HG03460 (cell line): ENCODE measurements around the gene LCOR.

Experiments
- ATAC-seq: cut with Tn5 transposase; IDR thresholded peaks from one replicate; pipeline ENCODE4 v1.9.1; 2021; ENCODE audit not compliant: unreplicated experiment

LCOR gene

DNA sequence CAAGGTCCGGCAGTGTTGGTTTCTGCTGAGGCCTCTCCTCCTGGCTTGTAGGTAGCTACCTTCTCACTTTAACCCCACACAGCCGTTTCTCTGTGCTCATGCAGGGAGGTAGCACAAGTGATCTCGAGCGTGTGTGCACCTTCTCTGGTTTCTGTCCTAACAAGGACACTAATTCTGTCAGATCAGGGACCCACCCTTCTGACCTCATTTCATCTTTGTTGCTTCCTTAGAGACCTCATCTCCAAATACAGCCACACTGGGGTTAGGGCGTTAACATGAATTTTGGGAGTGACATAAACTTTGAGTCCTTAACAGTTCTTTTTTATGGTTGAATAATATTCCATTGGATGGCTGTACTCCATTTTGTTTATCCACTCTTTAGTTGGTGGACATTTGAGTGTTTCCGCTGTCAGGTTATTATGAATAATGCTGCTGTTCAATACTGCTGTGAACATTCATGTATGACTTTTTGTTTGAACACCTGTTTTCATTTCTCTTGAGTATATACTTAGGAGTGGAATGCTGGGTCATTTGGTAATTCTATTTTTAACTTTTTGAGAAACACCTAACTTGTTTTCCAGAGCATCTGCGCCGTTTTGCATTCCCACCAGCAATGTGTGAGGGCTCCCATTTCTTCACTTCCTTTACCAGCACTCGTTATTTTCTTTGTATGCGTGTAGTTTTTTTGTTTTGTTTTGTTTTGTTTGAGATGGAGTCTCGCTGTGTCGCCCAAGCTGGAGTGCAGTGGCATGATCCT, 57.5 kb downstream of the LCOR start:
- ATAC-seq = no peak

DNA sequence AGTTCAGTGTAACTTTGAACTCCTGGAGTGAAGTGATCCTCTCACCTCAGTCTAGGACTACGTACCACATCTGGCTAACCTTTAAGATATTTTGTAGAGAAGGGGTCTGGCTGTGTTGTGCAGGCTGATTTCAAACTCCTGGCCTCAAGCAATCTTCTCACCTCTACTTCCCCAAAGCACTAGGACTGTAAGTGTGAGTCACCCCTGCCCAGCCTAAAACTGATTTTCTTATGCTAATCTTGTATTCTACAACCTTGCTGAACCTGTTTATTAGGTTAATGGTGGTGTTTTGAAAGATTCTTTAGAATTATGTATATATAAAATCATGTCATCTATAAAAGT, 58.0 kb downstream of the LCOR start:
- no peak for ATAC-seq

DNA sequence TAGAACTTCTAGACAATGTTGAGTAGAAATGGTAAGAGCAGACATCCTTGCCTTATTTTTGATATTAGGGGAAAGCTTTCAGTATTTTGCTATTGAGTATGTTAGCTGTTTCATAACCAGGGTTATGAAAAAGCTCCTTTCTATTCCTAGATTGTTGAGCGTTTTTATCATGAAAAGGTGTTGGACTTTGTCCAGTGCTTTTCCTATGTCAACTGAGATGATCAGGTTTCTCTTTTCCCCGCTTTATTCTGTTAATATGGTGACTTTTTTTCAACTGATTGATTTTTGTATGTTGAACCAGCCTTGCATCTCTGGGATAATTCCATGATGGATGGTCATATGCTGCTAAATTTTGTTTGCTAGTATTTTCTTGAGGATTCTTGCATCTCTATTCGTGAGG, 58.5 kb downstream of the LCOR start:
- no peak for ATAC-seq

DNA sequence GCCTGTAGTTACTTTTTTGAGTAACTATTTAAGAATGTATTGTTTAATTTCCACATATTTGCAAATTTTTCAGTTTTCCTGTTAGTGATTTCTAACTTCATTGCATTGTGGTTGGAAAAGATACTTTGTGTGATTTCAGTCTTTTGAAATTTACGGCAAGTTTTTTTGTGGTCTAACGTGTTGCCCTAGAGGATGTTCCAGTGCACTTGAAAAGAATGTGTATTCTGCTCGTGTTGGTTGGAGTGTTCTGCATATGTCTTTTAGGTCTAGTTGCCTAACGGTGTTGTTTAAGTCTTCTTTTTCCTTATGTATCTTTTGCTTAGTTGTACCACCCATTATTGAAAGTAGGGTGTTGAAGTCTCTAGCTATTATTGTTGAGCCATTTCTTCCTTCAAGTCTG, 59.7 kb downstream of the LCOR start:
- ATAC-seq = no peak

GRCh38 chr10:96895662-96896424, 63.7 kb downstream of the LCOR start:
- ATAC-seq = no peak

GRCh38 chr10:96896884-96897589, 64.9 kb downstream of the LCOR start:
- no peak for ATAC-seq

DNA sequence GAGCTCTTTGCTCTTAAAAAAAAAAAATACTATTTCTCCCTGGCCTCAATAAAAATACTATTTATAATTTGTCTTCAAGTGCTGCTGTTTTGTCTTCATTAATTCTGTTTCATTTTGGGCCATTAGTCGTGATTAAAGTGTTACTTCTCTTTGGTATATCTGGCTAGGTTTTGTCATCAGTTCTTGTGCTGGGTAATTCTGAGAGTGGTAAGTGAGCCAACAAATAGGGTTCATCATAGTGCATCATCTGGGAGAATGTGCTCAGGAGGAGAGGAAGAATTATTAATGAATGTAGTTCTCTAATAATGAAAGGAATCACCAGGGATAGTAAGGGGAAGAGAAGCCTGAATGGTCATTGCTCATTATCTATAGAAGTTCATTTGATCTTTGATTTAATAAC, 70.0 kb downstream of the LCOR start:
- no peak for ATAC-seq

DNA sequence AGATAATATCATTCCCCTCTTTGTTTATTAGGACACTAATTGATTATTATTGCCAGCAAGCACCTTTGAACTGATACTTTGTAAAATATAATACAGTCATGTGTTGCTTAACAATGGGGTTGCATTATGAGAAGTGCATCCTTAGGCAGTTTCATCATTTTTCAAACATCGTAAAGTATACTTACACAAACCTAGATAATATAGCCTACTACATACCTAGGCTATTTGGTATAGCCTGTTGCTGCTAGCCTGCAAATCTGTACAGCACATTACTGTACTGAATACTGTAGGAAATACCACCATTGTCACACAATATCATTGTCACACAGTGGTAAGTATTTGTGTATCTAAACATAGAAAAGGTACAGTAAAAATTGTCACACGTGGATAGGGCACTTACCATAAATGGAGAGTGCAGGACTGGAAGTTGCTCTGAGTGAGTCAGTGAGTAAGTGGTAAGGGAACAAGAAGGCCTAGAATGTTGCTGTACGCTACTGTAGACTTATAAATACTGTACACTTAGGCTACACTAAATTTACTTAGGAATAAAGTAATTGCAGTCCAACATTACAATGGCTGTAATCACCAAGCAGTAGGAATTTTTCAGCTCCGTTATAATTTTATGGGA, 70.7 kb downstream of the LCOR start:
- no peak for ATAC-seq

DNA sequence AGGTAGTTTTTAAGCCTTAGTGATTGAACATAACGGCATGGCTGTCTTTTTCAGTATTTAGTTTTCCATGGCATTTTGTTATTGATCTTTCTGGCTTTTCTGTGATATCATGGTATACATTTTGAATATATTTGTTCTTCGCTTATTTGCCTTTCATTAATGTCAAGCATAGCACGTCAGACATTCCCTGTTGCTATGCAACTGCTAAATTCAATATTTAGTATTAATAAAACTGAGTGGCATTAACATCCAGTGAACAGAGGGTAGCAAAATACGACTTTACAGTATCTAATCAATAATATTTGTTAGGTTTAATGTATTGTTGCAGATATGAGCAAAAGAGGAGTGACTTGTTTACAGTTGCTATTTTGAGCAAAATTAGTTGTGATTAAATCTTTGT, 72.5 kb downstream of the LCOR start:
- ATAC-seq = no peak

- ATAC-seq = no peak
Measured at GRCh38 chr10:96906864-96907263, 74.8 kb downstream of the LCOR start.

GRCh38 chr10:96910488-96911395, 78.6 kb downstream of the LCOR start:
- ATAC-seq = no peak

DNA sequence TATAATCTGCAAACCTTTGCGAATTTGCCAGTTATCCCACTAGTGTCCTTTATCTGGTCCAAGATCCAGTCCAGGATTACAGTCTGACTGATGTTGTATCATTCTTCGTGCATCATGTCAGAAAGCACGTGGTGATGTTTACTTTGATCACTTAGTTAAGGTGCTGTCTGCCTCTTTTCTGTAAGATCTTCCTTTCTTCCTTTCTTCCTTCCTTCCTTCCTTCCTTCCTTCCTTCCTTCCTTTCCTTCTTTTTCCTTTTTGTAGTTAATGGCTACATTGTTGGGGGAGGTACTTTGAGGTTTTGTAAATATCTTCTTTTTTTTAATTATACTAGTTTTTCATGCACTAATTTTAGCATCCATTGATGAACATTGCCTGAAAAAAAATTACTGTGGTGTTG, 80.3 kb downstream of the LCOR start:
- ATAC-seq = no peak

DNA sequence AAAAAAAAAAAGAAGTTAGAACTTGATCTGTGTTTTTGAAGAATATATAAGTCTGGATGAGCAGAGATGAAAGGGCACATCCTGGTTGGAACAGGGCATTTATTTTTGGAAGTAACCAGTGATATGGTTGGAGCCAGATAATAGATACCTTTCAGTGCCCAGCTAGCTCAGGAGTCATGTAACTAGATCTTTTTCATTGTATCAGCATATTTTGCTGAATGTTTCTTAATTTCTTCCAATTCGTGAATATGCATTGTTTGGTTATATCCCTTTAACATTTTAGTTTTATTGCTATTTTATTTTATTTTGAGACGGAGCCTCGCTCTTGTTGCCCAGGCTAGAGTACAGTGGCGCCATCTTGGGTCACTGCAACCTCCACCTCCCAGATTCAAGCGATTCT, 81.8 kb downstream of the LCOR start:
- ATAC-seq = no peak

GRCh38 chr10:96917628-96918027, 85.5 kb downstream of the LCOR start:
- ATAC-seq = no peak

DNA sequence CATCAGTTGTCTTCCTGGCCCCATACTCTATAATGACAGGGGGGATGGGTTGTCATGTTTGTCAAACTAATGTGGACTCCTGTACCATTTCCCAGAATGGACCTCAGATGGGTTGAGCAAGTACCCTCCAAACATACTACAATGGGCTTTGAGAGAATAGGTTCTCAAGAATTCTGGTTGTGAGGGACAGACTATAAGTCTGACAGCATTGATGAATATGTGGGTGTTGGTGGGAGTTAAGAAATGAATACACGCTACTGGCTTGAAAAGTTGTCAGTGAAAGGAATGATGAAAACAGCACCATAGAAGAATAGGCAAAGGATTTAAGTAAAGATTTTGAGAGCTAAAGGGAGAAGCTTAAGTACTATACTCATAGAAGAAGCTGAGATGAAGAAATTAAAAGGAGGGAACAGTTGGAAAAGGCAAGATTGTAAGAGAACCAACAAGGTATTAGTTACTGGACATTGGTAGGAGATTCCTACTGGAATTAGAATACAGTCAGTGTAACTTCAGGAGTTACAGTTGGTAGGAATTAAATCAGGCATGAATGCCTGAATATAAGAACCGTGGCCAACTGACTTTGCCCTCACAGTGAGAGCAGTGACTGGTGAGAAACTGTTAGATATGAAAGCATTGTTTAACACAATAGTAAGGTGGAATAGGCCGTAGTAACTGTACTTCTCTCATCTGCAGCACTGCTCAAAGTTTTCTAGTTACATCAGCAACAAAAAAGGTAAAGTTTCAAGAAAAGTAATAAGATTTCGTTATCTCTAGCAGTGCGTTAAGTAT, 86.3 kb downstream of the LCOR start:
- no peak for ATAC-seq

DNA sequence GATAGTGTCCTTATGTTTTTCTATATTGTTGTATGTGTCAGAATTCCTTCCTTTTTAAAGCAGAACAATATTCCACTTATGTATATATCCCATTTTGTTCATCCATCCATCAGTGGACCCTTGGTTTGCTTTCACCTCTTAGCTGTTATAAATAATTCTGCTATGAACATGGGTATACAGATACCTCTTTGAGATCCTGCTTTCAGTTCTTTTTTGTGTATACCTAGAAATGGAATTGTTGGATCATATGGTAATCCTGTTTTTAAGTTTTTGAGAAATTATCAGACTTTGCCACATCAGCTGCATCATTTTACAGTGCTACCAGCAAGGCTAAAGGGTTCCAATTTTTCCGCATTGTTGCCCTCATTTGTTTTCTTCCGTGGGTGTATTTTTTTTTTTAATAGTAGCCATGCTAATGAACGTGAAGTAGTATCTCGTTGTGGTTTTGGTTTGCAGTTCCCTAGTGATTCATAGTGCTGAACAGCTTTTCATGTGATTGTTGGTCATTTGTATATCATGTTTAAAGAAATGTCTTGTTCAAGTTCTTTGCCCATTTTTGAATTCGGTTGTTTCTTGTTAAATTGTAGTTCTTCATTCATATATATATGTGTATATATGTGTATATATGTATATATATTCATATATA, 87.8 kb downstream of the LCOR start:
- ATAC-seq = no peak

DNA sequence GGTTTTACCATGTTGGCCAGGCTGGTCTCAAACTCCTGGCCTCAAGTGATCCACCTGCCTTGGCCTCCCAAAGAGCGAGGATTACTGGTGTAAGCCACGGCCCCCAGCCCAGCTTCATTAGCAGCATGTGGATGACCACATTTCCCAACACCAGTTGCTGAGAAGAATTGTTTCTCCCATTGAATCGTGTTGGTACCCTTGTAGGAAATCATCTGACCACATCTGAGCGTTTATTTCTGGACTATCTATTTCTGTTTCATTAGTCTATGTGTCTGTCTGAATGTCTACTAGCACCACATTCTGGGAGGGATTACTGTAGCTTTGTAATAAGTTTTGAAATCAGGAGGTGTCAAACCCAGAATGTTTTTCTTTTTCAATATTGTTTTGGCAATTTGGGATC, 89.6 kb downstream of the LCOR start:
- no peak for ATAC-seq

- no peak for ATAC-seq
Measured at GRCh38 chr10:96922978-96923948, 91.2 kb downstream of the LCOR start.
